ENCODE data around the gene UBE2I.
"Not testable (repeated sequence)": the region's sequence is repeated elsewhere in the genome, so short reads cannot be mapped to it uniquely, and the experiment has no call there.

Gene UBE2I

GRCh38 chr16:1312903-1313302 is 3.5 kb downstream of the UBE2I start:
- DNase-seq, result no peak

- no peak for DNase-seq
Observed at GRCh38 chr16:1313721-1314369, 4.4 kb downstream of the UBE2I start.

GRCh38 chr16:1314399-1315068 is 5.1 kb downstream of the UBE2I start:
- DNase-seq, result no peak

GRCh38 chr16:1315081-1316032 is 5.9 kb downstream of the UBE2I start:
- no peak for DNase-seq

- DNase-seq, result no peak
Observed at GRCh38 chr16:1316033-1316405, 6.6 kb downstream of the UBE2I start.

GRCh38 chr16:1317479-1318267 is 8.2 kb downstream of the UBE2I start:
- DNase-seq, result no peak

- no peak for DNase-seq
Observed at GRCh38 chr16:1318268-1318545, 8.8 kb downstream of the UBE2I start.

- no peak for DNase-seq
Observed at GRCh38 chr16:1319041-1319440, 9.6 kb downstream of the UBE2I start.

- no peak for DNase-seq
Observed at GRCh38 chr16:1320097-1320496, 10.7 kb downstream of the UBE2I start.

GRCh38 chr16:1320658-1321240 is 11.3 kb downstream of the UBE2I start:
- DNase-seq, result no peak

GRCh38 chr16:1322407-1322806 is 13.0 kb downstream of the UBE2I start:
- DNase-seq, result no peak

GRCh38 chr16:1323296-1324239 is 14.1 kb downstream of the UBE2I start:
- DNase-seq, result peak in 40 of 56 donors; percentile 8 to 80 (median 46)

- no peak for DNase-seq
Observed at GRCh38 chr16:1324286-1324826, 14.9 kb downstream of the UBE2I start.

GRCh38 chr16:1325261-1325660 is 15.8 kb downstream of the UBE2I start:
- no peak for DNase-seq

- no peak for DNase-seq
Observed at GRCh38 chr16:1325673-1326371, 16.4 kb downstream of the UBE2I start.

GRCh38 chr16:1326391-1326790 is 17.0 kb downstream of the UBE2I start:
- DNase-seq, result no peak

GRCh38 chr16:1326946-1327618 is 17.6 kb downstream of the UBE2I start:
- no peak for DNase-seq

GRCh38 chr16:1327619-1327947 is 18.1 kb downstream of the UBE2I start:
- DNase-seq, result no peak

GRCh38 chr16:1328136-1328535 is 18.7 kb downstream of the UBE2I start:
- not testable (repeated sequence) for DNase-seq

All from amygdala (tissue), 56 donors.